Measurements from ENCODE around the gene CUL3. TPM values are rescaled to one million over a fixed set of nuclear protein-coding genes. Genes with fewer than 3 reads are reported as not detected.

The CUL3 gene
- total and polyA plus RNA-seq, 2 of the 8 experiments (the other 6 are each of a cell fraction or from before 2014, with no cell fraction given): 28.5 to 113 TPM

GRCh38 chr2:224466304-224466895 is 118.8 kb downstream of the CUL3 start (continued):
- TF ChIP-seq KDM4A (IDR thresholded peaks at IDR 0.05; ENCODE audit: low read depth, low read length, severe bottlenecking): no peak
- TF ChIP-seq TAF1 (IDR thresholded peaks at IDR 0.05; ENCODE audit: low read depth, low read length): no peak
- TF ChIP-seq CBX5 (IDR thresholded peaks at IDR 0.05; ENCODE audit: low read depth, low read length): no peak
- TF ChIP-seq RXRA (IDR thresholded peaks at IDR 0.05; ENCODE audit: insufficient read depth, low read depth, low read length): no peak

Measured in H1 (cell line).